GM12872 (cell line): ENCODE measurements around the gene GLRX2.

Source experiments
- TF ChIP-seq, protein P1 (sequence below): IDR thresholded peaks from 3 replicates; pipeline ENCODE4 v1.5.1; 2011; ENCODE audit warnings: low read depth, mild to moderate bottlenecking, low read length, moderate library complexity; ENCODE audit not compliant: insufficient read depth

GLRX2 gene

DNA sequence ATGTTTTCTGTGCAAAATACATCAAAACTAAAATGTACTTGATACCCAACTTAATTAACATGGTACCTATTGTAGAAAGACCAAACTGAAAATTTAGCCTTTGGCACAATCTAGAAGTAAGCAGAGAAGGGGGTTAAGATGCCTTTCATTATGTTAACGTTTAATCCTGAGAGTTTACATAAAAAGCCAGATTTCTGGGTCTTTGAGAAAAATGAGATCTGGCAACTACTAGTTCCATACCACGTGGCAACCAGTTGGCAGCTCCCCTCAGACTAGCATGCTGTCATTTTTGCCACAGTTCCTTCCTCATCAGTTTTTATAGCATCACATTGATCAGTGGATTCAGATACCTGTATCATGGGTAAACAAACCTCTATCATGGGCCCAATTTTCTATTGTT lies 44.3 kb downstream of the GLRX2 start:
- TF ChIP-seq, protein P1, sequence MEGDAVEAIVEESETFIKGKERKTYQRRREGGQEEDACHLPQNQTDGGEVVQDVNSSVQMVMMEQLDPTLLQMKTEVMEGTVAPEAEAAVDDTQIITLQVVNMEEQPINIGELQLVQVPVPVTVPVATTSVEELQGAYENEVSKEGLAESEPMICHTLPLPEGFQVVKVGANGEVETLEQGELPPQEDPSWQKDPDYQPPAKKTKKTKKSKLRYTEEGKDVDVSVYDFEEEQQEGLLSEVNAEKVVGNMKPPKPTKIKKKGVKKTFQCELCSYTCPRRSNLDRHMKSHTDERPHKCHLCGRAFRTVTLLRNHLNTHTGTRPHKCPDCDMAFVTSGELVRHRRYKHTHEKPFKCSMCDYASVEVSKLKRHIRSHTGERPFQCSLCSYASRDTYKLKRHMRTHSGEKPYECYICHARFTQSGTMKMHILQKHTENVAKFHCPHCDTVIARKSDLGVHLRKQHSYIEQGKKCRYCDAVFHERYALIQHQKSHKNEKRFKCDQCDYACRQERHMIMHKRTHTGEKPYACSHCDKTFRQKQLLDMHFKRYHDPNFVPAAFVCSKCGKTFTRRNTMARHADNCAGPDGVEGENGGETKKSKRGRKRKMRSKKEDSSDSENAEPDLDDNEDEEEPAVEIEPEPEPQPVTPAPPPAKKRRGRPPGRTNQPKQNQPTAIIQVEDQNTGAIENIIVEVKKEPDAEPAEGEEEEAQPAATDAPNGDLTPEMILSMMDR, result no peak

DNA sequence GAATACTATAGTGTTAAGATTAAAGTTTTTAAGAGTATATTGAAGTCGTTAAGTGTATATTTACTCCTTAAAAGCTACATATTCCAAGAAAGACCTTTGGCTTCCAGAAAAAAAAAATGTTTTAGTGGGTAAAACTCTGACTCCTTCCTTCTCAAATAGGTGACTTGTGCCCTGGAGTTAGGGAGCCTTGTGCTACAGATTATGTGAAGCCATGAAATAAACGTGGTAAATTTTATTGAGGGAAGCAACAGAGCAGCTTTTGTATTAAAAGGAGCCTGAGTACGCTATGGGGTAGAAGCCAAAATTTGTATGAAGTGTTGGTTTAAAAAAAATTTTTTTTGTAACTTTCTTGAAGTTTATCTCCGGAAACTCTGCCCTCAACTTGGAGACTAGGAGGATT lies 44.8 kb downstream of the GLRX2 start:
- TF ChIP-seq, protein P1, result no peak

DNA sequence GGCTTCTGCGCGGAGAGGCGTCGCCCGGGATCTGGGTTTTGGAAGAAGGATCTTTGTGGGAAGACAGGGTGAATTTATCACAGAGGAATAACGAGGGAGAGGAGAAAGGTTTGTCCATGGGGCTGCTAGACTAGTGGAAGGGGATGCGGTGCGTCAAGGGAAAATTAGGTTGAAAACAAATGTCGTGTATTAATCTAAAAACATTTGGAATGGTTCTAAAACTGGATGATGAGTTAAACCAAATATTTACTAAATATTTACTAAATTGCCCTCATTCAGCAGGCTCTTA lies 45.2 kb downstream of the GLRX2 start:
- TF ChIP-seq, protein P1, result no peak

DNA sequence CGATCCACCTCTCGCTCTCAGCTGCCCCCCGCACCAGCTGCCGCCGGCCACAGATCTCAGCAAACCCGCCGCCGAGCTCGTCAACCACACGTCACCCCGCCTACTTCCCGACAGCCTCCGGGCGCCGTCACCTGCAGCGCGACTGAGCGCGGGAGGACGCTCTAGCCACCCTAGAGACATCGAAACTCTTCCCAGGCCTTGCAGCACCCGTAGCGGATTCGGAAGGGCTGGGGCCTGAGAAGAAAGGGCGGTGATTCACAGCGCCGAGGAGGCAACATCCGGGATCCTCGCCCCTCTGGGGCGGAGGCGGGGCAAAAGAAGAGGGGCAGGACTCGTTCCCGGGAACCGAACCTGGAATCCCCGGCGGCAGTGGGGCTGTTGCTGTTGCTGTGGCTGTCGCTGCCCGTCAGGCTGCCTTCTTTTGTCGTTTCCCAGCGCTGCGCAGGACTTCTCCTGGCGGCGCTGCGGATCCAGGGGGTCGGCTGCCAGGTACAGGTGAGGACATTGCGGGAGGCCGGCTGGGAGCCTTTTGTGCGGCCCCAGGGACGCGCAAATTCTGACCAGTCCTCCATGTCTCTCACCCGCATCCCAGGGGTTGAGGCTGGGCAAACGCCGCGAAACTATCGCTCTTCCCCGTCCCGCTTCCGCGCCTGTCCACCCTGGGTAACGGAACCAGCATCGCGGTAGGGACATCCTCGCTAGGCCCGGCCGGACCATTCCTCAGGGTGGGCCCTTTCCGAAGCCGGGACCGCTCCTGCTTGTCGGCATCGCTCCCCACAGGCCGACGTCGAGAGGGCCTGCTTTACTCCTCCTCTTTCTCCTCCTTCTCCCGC lies 45.7 kb downstream of the GLRX2 start, which contains the start of the genes RO60 and UCHL5:
Gene RO60, plus strand, starts transcription at position 331 of the 833 bp plus-strand sequence. CDS start 9,443 bp downstream, outside the sequence.
Gene UCHL5, minus strand, starts transcription at position 79 of the 833 bp plus-strand sequence. CDS start 100 bp downstream, outside the sequence.
- TF ChIP-seq, protein P1, result no peak

DNA sequence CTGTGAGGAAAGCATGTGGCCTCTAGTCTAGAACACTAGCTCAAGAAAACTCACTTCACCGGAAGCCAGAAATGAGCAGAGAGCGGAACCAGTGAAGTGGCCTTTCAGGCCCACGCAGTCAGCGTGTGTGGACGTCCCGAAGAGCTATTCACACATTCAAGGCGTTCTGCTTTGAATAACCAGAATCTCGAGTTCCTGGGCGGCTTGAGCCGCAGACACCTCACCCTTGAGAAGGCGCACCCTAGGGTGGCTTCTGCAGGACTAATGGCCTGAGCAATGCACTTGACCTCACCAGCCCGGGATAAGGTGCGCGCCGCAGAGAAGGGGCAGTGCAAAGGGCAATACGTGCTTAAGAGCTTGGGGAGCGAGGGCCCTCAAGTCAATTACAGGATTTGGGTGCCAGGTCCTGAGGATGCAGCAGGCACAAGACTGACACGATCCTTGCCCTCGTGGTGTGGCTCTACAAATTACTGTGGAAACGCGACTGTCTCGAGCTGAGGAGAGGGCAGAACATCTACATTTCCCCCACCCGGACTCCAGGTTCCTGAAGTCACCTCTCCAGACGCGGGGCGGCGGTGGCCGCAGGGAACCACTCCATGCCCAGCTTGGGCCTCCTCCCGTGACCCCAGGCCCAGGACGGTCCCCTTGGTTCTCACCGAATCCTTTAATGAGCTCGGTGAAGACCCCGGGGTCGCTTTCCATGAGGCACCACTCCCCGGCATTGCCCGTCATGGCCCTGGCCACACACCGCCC lies 46.5 kb downstream of the GLRX2 start:
- TF ChIP-seq, protein P1, result no peak

DNA sequence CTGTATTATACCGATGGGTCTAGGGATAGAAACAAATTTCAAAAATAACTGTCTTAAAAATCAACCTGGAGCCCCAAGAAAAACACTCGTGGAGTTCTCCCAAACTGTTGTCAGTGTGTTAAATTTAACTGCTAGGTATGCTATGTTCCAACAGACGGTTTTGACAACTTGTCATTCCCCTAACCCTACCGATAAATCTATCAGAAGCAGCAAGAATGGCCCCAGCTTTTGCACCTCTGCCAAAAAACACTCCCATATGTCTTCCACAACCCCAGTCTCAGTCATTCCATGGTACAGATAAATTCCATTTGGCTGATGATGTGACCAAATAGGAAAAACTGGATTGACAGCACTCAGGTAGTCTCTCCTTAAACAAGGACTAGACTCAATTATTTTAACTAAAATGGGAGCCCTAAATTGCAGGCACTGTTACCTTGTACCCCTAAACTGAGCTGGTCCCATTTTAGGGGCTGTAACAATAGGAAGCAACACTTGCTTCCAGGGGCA lies 51.0 kb downstream of the GLRX2 start:
- TF ChIP-seq, protein P1, result no peak
